ENCODE measurements around the gene ITSN1. TPM values are rescaled to one million over a fixed set of nuclear protein-coding genes. Genes with fewer than 3 reads are reported as not detected.

Gene ITSN1
- total and polyA plus RNA-seq, 4 donors, result 20.3 to 112 (median 40.2) TPM

- no peak overlapping the region for H3K9ac ChIP-seq (ENCODE audit: low read depth in 1 of 2, low read length in 2 of 2)
- TF ChIP-seq YY1 (IDR thresholded peaks at IDR 0.05), result no peak
- no peak for TF ChIP-seq HNF4A (conservative IDR thresholded peaks at IDR 0.05)
- TF ChIP-seq FOXA1 (IDR thresholded peaks at IDR 0.05), result no peak
- TF ChIP-seq NR2F2 (IDR thresholded peaks at IDR 0.05), result peak; percentile 93
- TF ChIP-seq RAD21 (IDR thresholded peaks at IDR 0.05), result peak in 1 of 2 donors; percentile 17
- peak; percentile 31 to 38 for TF ChIP-seq RXRA (IDR thresholded peaks at IDR 0.05)
- peak in 1 of 2 donors; percentile 12 for TF ChIP-seq EGR1 (IDR thresholded peaks at IDR 0.05; ENCODE audit: low read depth in 2 of 2)
- DNase-seq (ENCODE audit: low spot score), result no peak
- no peaks in the 10 kb centered on the region for H3K36me3 ChIP-seq (ENCODE audit: control insufficient read depth in 4 of 4, insufficient read depth in 3 of 4, low read depth in 1 of 4, low read length in 3 of 4)
- H3K27me3 ChIP-seq (ENCODE audit: control insufficient read depth in 4 of 4, insufficient read depth in 4 of 4, low read length in 3 of 4), result no peaks in the 10 kb centered on the region
- peak overlapping the region in 1 of 2 donors; percentile 11 for H3K27ac ChIP-seq (ENCODE audit: low read depth in 1 of 2, low read length in 2 of 2)
- H3K4me1 ChIP-seq (ENCODE audit: control insufficient read depth in 4 of 4, insufficient read depth in 4 of 4, low read length in 3 of 4), result peaks cover 2 to 19% (median 11%) of the 10 kb centered on the region in 4 donors
- no peak overlapping the region for H3K4me3 ChIP-seq (ENCODE audit: low read depth in 1 of 3, low read length in 3 of 3)
- no peaks in the 10 kb centered on the region for H3K9me3 ChIP-seq (ENCODE audit: control insufficient read depth in 4 of 4, low read length in 3 of 4)
- WGBS, result 59% methylated on average over 8 of the region's 8 CpGs
These were observed 15.0 kb downstream of the ITSN1 start for GRCh38 chr21:33657124-33657820.

GRCh38 chr21:33658919-33659567 is 16.7 kb downstream of the ITSN1 start:
- DNase-seq (ENCODE audit: low spot score), result no peak
- Histone ChIP-seq H3K27me3 (ENCODE audit: control insufficient read depth in 4 of 4, insufficient read depth in 4 of 4, low read length in 3 of 4) (no peaks in the 10 kb centered on the region), H3K4me1 (ENCODE audit: control insufficient read depth in 4 of 4, insufficient read depth in 4 of 4, low read length in 3 of 4) (peaks cover 2 to 19% (median 11%) of the 10 kb centered on the region in 4 donors), H3K9ac (ENCODE audit: low read depth in 1 of 2, low read length in 2 of 2) (no peak overlapping the region), H3K9me3 (ENCODE audit: control insufficient read depth in 4 of 4, low read length in 3 of 4) (no peaks in the 10 kb centered on the region), H3K27ac (ENCODE audit: low read depth in 1 of 2, low read length in 2 of 2) (no peak overlapping the region), H3K4me3 (ENCODE audit: low read depth in 1 of 3, low read length in 3 of 3) (no peak overlapping the region), H3K36me3 (ENCODE audit: control insufficient read depth in 4 of 4, insufficient read depth in 3 of 4, low read depth in 1 of 4, low read length in 3 of 4) (no peaks in the 10 kb centered on the region)
- TF ChIP-seq FOXA1 (IDR thresholded peaks at IDR 0.05) (no peak), HNF4A (conservative IDR thresholded peaks at IDR 0.05) (no peak), JUND (IDR thresholded peaks at IDR 0.05) (no peak), CTCF (IDR thresholded peaks at IDR 0.05; ENCODE audit: low read depth, low read length, missing input control) (no peak), SP1 (IDR thresholded peaks at IDR 0.05) (no peak), HNF4G (IDR thresholded peaks at IDR 0.05) (no peak), RAD21 (IDR thresholded peaks at IDR 0.05) (no peak)
- TF ChIP-seq, protein P1, sequence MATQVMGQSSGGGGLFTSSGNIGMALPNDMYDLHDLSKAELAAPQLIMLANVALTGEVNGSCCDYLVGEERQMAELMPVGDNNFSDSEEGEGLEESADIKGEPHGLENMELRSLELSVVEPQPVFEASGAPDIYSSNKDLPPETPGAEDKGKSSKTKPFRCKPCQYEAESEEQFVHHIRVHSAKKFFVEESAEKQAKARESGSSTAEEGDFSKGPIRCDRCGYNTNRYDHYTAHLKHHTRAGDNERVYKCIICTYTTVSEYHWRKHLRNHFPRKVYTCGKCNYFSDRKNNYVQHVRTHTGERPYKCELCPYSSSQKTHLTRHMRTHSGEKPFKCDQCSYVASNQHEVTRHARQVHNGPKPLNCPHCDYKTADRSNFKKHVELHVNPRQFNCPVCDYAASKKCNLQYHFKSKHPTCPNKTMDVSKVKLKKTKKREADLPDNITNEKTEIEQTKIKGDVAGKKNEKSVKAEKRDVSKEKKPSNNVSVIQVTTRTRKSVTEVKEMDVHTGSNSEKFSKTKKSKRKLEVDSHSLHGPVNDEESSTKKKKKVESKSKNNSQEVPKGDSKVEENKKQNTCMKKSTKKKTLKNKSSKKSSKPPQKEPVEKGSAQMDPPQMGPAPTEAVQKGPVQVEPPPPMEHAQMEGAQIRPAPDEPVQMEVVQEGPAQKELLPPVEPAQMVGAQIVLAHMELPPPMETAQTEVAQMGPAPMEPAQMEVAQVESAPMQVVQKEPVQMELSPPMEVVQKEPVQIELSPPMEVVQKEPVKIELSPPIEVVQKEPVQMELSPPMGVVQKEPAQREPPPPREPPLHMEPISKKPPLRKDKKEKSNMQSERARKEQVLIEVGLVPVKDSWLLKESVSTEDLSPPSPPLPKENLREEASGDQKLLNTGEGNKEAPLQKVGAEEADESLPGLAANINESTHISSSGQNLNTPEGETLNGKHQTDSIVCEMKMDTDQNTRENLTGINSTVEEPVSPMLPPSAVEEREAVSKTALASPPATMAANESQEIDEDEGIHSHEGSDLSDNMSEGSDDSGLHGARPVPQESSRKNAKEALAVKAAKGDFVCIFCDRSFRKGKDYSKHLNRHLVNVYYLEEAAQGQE (IDR thresholded peaks at IDR 0.05), result no peak
- 90% methylated on average over 7 of the region's 7 CpGs for WGBS

Measured in liver (tissue), 9 donors.